ENCODE results near the gene GASK1A.
"Not testable (repeated sequence)": the region's sequence is repeated elsewhere in the genome, so short reads cannot be mapped to it uniquely, and the experiment has no call there.

GASK1A gene

GRCh38 chr3:42979044-42979972, at the start of gene GASK1A:
TSS of gene GASK1A (plus strand) at chr3:42979311. CDS start at chr3:42979643, 332 bp downstream.
- peak; percentile 80 for DNase-seq (ENCODE audit: low read depth, low spot score)

DNA sequence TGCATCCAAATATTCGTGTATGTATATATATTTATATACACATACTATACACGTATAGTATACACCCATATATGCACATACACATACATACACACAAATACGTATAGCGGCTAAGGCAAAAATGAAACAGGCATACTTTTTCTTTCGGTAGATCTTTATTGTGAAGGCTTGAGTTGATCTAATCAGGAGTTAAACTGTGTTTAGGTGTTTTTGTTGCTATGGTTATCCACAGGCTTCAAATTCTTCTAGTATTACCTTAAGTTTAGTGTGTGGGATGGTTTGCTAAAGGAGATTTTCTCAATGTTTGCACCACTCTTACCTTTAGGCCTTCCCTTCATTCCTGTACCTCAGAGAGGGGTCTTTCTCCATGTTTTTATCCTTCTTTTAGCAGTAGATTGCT, 45.0 kb upstream of the GASK1A start:
- DNase-seq (ENCODE audit: low read depth, low spot score) = no peak

GRCh38 chr3:42934910-42935309, 44.2 kb upstream of the GASK1A start:
- no peak for DNase-seq (ENCODE audit: low read depth, low spot score)

DNA sequence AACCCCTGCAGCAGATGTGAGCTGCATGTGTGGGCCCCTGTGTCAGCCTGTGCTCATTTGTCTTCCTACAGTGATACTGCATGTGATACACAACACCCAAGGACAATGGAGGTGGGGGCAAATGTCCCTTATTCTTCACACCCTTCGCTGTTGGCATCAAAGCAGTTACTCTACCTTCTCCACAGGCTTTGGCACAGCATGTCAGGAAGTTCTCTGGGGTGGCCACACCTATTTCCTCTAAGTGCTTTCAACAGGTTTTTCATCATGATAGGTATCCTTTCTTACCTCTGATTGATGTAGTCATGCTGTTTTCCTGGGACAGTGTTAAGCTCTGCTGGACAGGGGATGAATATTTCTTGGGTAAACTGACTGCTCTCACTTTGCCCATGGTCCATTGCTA, 43.6 kb upstream of the GASK1A start:
- no peak for DNase-seq (ENCODE audit: low read depth, low spot score)

DNA sequence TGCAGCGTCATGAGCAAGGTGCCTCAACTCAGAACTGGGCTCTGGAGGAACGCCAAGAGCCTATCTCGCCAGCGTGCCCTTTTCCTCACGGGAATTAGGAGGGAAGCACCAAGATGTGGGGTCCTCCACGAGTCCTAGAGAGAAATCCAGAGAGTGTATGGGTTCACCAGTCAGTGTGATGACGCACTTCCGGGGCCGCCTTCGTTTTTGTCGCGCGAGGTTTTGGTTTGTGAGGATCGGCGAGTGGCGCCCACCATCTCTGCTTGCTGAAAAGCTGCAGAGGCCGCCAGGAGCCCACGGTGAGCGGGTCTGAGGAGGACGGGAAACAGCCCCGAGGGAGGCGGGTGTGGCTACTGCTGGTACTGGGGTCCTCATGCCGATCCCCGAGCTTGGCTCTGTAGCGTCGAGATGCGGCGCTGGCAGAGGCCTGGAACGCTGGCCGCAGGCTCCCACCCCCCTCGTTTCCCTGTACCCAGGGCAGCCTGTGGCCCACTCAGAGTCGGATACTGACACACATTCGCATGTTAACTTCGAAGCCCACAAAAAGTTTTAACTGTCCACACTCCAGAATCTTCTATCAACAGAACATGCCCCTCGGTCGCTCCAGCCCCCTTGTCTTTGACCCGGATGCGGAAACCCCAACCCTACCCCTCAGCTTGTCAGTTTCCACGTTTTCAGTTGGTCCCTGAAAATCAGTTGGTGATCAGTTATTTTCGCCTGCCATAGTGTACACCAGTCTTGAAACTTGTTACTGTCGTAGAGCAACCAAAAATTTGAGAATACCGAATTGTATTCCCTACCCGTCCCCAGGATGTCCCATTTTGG, 42.7 kb upstream of the GASK1A start:
- no peak for DNase-seq (ENCODE audit: low read depth, low spot score)

DNA sequence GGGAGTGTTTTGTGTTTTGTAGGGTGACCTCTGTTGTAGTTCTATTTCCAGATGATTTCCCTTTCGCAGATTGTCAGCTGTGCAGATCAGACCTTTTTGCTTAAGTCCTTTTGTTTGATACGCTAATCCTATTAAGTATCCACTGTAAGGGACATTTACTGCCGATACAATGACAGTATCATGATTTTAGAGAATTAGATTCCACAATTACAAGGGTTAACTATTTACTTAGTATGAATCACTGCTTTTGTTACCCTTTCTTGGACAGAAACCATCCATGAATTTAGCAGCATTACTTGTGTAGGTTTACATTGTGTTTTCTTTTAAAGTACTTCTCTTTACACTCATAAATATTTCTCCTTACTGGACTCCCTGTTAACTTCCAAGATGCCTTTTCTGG, 41.8 kb upstream of the GASK1A start:
- no peak for DNase-seq (ENCODE audit: low read depth, low spot score)

DNA sequence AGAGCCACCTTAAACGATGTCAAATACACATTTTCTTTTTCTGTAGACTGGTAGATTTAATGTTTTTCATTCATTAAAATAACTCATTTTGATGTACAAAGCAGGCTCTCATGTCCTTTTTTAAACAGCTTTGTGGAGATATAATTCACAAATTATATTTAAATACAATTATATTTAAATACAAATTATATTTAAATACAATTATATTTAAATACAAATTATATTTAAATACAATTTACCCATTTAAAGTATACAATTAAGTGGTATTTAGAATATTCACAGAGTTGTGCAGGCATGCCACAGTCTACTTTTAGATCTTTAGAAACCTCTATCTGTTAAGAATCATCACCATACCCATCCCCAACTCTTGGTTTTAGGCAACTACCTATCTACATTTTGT, 36.4 kb upstream of the GASK1A start:
- no peak for DNase-seq (ENCODE audit: low read depth, low spot score)

GRCh38 chr3:42946050-42946449, 33.1 kb upstream of the GASK1A start:
- no peak for DNase-seq (ENCODE audit: low read depth, low spot score)

- no peak for DNase-seq (ENCODE audit: low read depth, low spot score)
Observed at GRCh38 chr3:42957573-42957972, 21.5 kb upstream of the GASK1A start.

DNA sequence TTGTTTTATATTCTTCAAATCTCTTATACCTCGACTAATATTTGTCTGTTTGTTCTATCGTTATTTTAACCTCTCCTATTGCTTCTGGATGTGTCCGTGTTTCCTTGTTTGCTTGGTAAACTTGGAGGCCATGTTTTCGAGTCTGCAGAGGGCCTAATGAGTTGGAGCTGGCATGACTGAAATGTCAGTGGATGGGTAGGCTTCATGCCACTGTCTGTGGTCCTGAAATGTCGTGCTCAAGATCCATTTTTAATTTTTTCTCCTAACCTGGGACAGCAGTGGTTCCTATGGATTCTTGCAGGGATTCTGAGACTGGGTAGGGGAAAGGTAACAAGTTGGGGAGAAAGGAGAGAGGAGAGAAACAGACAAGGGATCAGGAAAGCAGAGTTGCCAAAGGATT, 18.8 kb upstream of the GASK1A start:
- no peak for DNase-seq (ENCODE audit: low read depth, low spot score)

GRCh38 chr3:42960786-42961185, 18.3 kb upstream of the GASK1A start:
- DNase-seq (ENCODE audit: low read depth, low spot score) = no peak

- DNase-seq (ENCODE audit: low read depth, low spot score) = peak; percentile 39
Observed at GRCh38 chr3:42961633-42962032, 17.5 kb upstream of the GASK1A start.

DNA sequence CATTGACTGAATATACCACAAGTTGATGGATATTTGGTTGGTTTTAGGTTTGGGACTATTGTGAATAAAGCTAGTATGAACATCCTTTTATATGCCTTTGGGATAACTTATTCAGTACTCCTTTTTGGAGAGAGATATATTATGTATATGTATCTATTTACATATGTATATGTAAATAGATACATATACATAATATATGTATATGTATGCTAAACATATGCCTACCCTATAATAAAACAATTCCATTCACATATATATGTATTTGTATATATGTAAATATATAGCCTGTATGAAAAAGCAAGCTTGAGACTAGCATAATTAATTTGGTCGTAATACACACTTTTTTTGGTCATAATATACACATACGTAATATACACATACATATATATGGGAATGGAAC, 15.8 kb upstream of the GASK1A start:
- DNase-seq (ENCODE audit: low read depth, low spot score) = no peak

GRCh38 chr3:42964266-42964665, 14.8 kb upstream of the GASK1A start:
- no peak for DNase-seq (ENCODE audit: low read depth, low spot score)

DNA sequence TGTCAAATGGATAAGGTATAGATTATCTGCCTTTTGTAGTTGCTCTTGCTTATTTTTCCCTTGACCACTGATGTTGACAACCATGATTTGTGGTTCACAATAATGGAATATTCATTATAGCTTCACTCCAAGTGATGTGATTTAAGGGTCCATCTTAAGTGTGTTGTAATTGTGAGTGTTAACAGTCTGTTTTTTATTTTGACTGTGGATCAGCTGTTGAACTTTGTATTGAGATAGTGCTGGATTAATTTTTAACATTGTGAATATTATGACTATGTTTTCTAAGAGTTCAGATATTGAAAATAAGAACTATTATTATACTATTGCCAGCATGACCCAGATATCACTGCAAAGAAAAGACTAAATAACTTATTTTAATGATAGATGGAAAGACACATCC, 8.6 kb upstream of the GASK1A start:
- DNase-seq (ENCODE audit: low read depth, low spot score) = no peak

- no peak for DNase-seq (ENCODE audit: low read depth, low spot score)
Observed at GRCh38 chr3:42970976-42971772, 7.9 kb upstream of the GASK1A start.

DNA sequence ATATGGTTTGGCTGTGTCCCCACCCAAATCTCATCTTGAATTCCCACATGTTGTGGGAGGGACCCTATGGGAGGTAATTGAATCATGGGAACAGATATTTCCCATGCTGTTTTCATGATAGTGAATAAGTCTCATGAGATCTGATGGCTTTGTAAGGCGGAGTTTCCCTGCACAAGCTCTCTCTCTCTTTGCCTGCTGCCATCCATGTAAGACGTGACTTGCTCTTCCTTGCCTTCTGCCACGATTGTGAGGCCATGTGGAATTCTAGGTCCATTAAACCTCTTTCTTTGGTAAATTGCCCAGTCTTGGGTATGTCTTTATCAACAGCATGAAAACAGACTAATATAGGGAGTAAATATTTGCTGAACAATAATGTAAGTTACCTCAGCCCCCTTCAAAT, 4.2 kb upstream of the GASK1A start:
- not testable (repeated sequence) for DNase-seq (ENCODE audit: low read depth, low spot score)

DNA sequence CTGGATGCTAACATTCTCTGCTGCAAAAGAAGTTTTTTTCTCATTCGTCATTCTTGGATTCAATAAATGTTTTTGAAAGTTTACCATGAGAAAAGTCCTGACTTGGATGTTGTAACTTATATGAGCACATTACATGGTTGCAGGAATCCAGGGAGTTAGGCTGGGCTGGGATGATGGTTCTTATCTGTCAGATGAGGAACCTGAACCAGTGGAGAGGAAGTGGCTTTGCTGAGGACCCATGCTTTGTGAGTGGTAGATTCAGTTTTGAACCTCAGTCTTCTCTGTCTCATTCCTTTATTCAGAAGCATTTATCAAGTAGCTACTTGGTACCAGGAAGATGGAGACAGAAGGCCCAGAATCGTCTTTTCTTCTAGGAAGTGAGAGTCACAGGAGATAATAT, 3.7 kb upstream of the GASK1A start:
- no peak for DNase-seq (ENCODE audit: low read depth, low spot score)

GRCh38 chr3:42975955-42976354, 3.2 kb upstream of the GASK1A start:
- no peak for DNase-seq (ENCODE audit: low read depth, low spot score)

GRCh38 chr3:42980209-42980608, 1.1 kb downstream of the GASK1A start:
- peak; percentile 15 for DNase-seq (ENCODE audit: low read depth, low spot score)

DNA sequence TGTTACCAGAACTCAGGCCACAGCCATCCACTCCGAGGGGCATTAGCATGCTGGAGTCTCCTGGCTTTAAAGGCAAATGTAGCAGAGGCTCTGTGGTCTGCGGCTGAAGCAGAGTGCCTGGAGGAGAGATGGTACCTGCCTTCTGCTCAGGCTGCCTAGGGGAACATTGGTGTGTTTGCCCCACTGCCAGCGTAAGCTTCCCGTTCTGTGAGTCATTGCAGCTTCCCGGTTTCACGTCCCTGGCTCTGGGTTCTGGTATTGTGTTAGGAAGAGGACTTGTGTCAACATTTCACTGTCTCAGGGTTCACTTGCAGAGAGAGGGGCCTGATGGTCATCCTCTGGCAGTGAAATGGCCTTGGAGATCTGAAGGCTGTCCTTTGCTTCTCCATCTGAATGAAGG, 1.8 kb downstream of the GASK1A start:
- DNase-seq (ENCODE audit: low read depth, low spot score) = peak; percentile 22

All from ELF-1 (cell line).